D721Med (cell line): Measurements from ENCODE around the gene SSMEM1.

ENCODE experiments used
- DNase-seq: peaks from one replicate; pipeline ENCODE4 v3.0.0; 2011; ENCODE audit warnings: low spot score; ENCODE audit not compliant: insufficient read length
- FAIRE-seq: peaks from 2 replicates; lab custom pipeline; 2011; peaks lifted over from hg19 to GRCh38; lab: Jason Lieb, UNC
- CTCF ChIP-seq: IDR thresholded peaks from 2 replicates; pipeline ENCODE4 v1.5.1; 2012; ENCODE audit warnings: mild to moderate bottlenecking, control low read depth; ENCODE audit not compliant: insufficient read depth; ENCODE audit errors: missing control alignments

SSMEM1 gene

GRCh38 chr7:130207642-130208041 lies at the start of gene SSMEM1:
SSMEM1 (plus strand) TSS chr7:130207860; CDS start chr7:130207911, 51 bp downstream.
- no peak for FAIRE-seq
- DNase-seq: no peak
- no peak for TF ChIP-seq CTCF

GRCh38 chr7:130160023-130160422 lies 47.6 kb upstream of the SSMEM1 start:
- FAIRE-seq (no peak), DNase-seq (no peak)
- no peak for TF ChIP-seq CTCF

GRCh38 chr7:130160455-130160854 lies 47.2 kb upstream of the SSMEM1 start:
- no peak for TF ChIP-seq CTCF
- DNase-seq: no peak
- no peak for FAIRE-seq

GRCh38 chr7:130162196-130162595 lies 45.5 kb upstream of the SSMEM1 start:
- FAIRE-seq (no peak), DNase-seq (no peak)
- no peak for TF ChIP-seq CTCF

GRCh38 chr7:130174237-130174959 lies 33.3 kb upstream of the SSMEM1 start:
- TF ChIP-seq CTCF: no peak
- FAIRE-seq (no peak), DNase-seq (no peak)

GRCh38 chr7:130178251-130178650 lies 29.4 kb upstream of the SSMEM1 start:
- TF ChIP-seq CTCF: no peak
- DNase-seq (no peak), FAIRE-seq (no peak)

GRCh38 chr7:130179631-130180030 lies 28.0 kb upstream of the SSMEM1 start:
- no peak for TF ChIP-seq CTCF

More at GRCh38 chr7:130179631-130180030, 28.0 kb upstream of the SSMEM1 start:
- DNase-seq: no peak
- no peak for FAIRE-seq
